Peyer's patch (tissue), 4 donors: ENCODE data around the gene MRPL33. TPM values are rescaled to one million over a fixed set of nuclear protein-coding genes. Genes with fewer than 3 reads are reported as not detected.
A peak's percentile ranks its signal among the peaks of the same experiment; 100 is the strongest.

Source experiments
- DNase-seq, 3 donors: peaks; one replicate each; pipeline ENCODE4 v3.0.0-alpha.2; 2017 to 2019
- H3K27ac ChIP-seq, 4 donors: fragments of 200-600 bp; sonication (generic); one replicate each; pipeline ENCODE4 v1.5.1; 2016 to 2019
- H3K27me3 ChIP-seq, 2 donors: fragments of 200-600 bp; sonication (generic); one replicate each; pipeline ENCODE4 v1.5.1; 2019
- H3K36me3 ChIP-seq, 3 donors: fragments of 200-600 bp; sonication (generic); one replicate each; pipeline ENCODE4 v1.5.1; 2016 to 2019
- H3K4me1 ChIP-seq, 4 donors: fragments of 200-600 bp; sonication (generic); one replicate each; pipeline ENCODE4 v1.5.1; 2016 to 2019
- H3K4me3 ChIP-seq, 4 donors: fragments of 200-600 bp; sonication (generic); 1 replicate in 3 of 4; 2 replicates in 1 of 4; pipeline ENCODE4 v1.5.1; 2016 to 2019; ENCODE audit warnings: mild to moderate bottlenecking in 1 of 4
- H3K9me3 ChIP-seq, 4 donors: fragments of 200-600 bp; sonication (generic); one replicate each; pipeline ENCODE4 v1.5.1; 2016 to 2019; ENCODE audit warnings: mild to moderate bottlenecking in 1 of 4
- CTCF ChIP-seq, 6 experiments: fragments of 450-650 bp in 4 of 6; fragments of 200-600 bp in 2 of 6; sonication (generic) in 1 of 6; IDR thresholded peaks; one replicate each; pipeline ENCODE4 v1.5.1; 2017 to 2019; ENCODE audit warnings: antibody characterized with exemption in 6 of 6, mild to moderate bottlenecking in 3 of 6, moderate library complexity in 1 of 6
- POLR2A ChIP-seq, 2 donors: fragments of 450-650 bp; IDR thresholded peaks; one replicate each; pipeline ENCODE4 v1.5.1; 2017; ENCODE audit warnings: antibody characterized with exemption in 2 of 2, mild to moderate bottlenecking in 2 of 2, moderate library complexity in 2 of 2
- total RNA-seq, 4 donors: library from RNA; depleted of rRNA; stranded (reverse); fragments of >200 nt; gene quantifications; one replicate each; pipeline ENCODE4 v1.1.0, GENCODE V29; 2016

Gene MRPL33
- total RNA-seq, 4 donors from 2014 or later: 25.6 to 67.1 (median 37.8) TPM

- Histone ChIP-seq H3K36me3 (peaks cover 0 to 18% (median 0%) of the 10 kb centered on the region in 3 donors), H3K27ac (peak overlapping the region in 1 of 4 donors; percentile 26), H3K9me3 (no peaks in the 10 kb centered on the region), H3K4me1 (peaks cover 0 to 26% (median 6%) of the 10 kb centered on the region in 4 donors), H3K27me3 (no peaks in the 10 kb centered on the region), H3K4me3 (peak overlapping the region in 1 of 4 donors; percentile 77)
- no peak for DNase-seq
- TF ChIP-seq POLR2A (IDR thresholded peaks at IDR 0.05) (no peak), CTCF (IDR thresholded peaks at IDR 0.05) (no peak)
Observed at GRCh38 chr2:27772804-27773203, 1.3 kb downstream of the MRPL33 start.

GRCh38 chr2:27773959-27774358, 2.4 kb downstream of the MRPL33 start:
- TF ChIP-seq POLR2A (IDR thresholded peaks at IDR 0.05) (no peak), CTCF (IDR thresholded peaks at IDR 0.05) (no peak)
- Histone ChIP-seq H3K4me1 (peaks cover 0 to 34% (median 6%) of the 10 kb centered on the region in 4 donors), H3K27ac (peak overlapping the region in 1 of 4 donors; percentile 26), H3K36me3 (peaks cover 0 to 23% (median 0%) of the 10 kb centered on the region in 3 donors), H3K27me3 (no peaks in the 10 kb centered on the region), H3K9me3 (no peaks in the 10 kb centered on the region), H3K4me3 (no peak overlapping the region)
- no peak for DNase-seq

GRCh38 chr2:27776097-27776496, 4.6 kb downstream of the MRPL33 start:
- Histone ChIP-seq H3K36me3 (peaks cover 0 to 32% (median 0%) of the 10 kb centered on the region in 3 donors), H3K4me1 (peaks cover 0 to 30% (median 6%) of the 10 kb centered on the region in 4 donors), H3K4me3 (no peak overlapping the region), H3K27me3 (no peaks in the 10 kb centered on the region), H3K27ac (peak overlapping the region in 1 of 4 donors; percentile 57), H3K9me3 (no peaks in the 10 kb centered on the region)
- TF ChIP-seq CTCF (IDR thresholded peaks at IDR 0.05) (no peak), POLR2A (IDR thresholded peaks at IDR 0.05) (no peak)
- no peak for DNase-seq

GRCh38 chr2:27776696-27777095, 5.2 kb downstream of the MRPL33 start:
- H3K27me3 ChIP-seq: no peaks in the 10 kb centered on the region
- no peaks in the 10 kb centered on the region for H3K9me3 ChIP-seq
- peaks cover 0 to 32% (median 0%) of the 10 kb centered on the region in 3 donors for H3K36me3 ChIP-seq
- peak overlapping the region in 1 of 4 donors; percentile 57 for H3K27ac ChIP-seq
- TF ChIP-seq POLR2A (IDR thresholded peaks at IDR 0.05): no peak
- TF ChIP-seq CTCF (IDR thresholded peaks at IDR 0.05): no peak
- peaks cover 0 to 30% (median 6%) of the 10 kb centered on the region in 4 donors for H3K4me1 ChIP-seq
- no peak for DNase-seq
- no peak overlapping the region for H3K4me3 ChIP-seq

GRCh38 chr2:27779417-27780055, 8.0 kb downstream of the MRPL33 start:
- Histone ChIP-seq H3K4me1 (peaks cover 0 to 14% (median 0%) of the 10 kb centered on the region in 4 donors), H3K27me3 (no peaks in the 10 kb centered on the region), H3K36me3 (peaks cover 0 to 29% (median 0%) of the 10 kb centered on the region in 3 donors), H3K27ac (peak overlapping the region in 2 of 4 donors; percentile 4 to 74), H3K4me3 (no peak overlapping the region), H3K9me3 (no peaks in the 10 kb centered on the region)
- TF ChIP-seq POLR2A (IDR thresholded peaks at IDR 0.05): no peak
- no peak for TF ChIP-seq CTCF (IDR thresholded peaks at IDR 0.05)
- DNase-seq: no peak
